Endothelial cell of umbilical vein (primary cell): Measurements from ENCODE around the gene YBX3. TPM values are rescaled to one million over a fixed set of nuclear protein-coding genes. Genes with fewer than 3 reads are reported as not detected.

Experiments
- BruUV-seq: library from RNA; stranded (reverse); fragments of 400-500 nt; replicated peaks from 2 replicates; lab custom pipeline; 2021; lab: Mats Ljungman, UMichigan
- CTCF ChIA-PET: fragments of 300-600, 350-600 bp; sonication (Branson Sonifier 250); formaldehyde crosslinking; loops from one replicate; lab custom pipeline; 2021; ENCODE audit warnings: antibody characterized with exemption, inconsistent platforms; lab: Charles Lee
- POLR2A ChIA-PET: fragments of 300-600, 350-600 bp; sonication (Branson Sonifier 250); formaldehyde crosslinking; loops from one replicate; lab custom pipeline; 2021; ENCODE audit warnings: antibody characterized with exemption, inconsistent platforms; lab: Charles Lee
- DNase-seq: peaks from one replicate; pipeline ENCODE4 v3.0.0-alpha.2; 2011; ENCODE audit warnings: low read depth, low spot score
- FAIRE-seq: peaks from 2 replicates; lab custom pipeline; 2011; peaks lifted over from hg19 to GRCh38; lab: Jason Lieb, UNC
- H2AFZ ChIP-seq: 2 replicates; pipeline ENCODE4 v1.6.0; 2012; ENCODE audit warnings: low read depth, low read length, control low read depth, inconsistent platforms
- H3K27ac ChIP-seq: 2 replicates; pipeline ENCODE4 v1.5.1; 2011; ENCODE audit warnings: low read depth, mild to moderate bottlenecking, control low read depth, low read length, moderate library complexity; ENCODE audit not compliant: insufficient read depth
- H3K27me3 ChIP-seq, 2 experiments: 2 replicates each; pipeline versions ENCODE4 v1.6.0 to v1.6.1; 2011; ENCODE audit warnings: low read length in 2 of 2, mixed read lengths in 1 of 2; ENCODE audit not compliant: control insufficient read depth in 2 of 2, insufficient read depth in 2 of 2
- H3K36me3 ChIP-seq, 2 experiments: 2 replicates in 1 of 2; 3 replicates in 1 of 2; pipeline ENCODE4 v1.5.1; 2011; ENCODE audit warnings: low read length in 2 of 2, mild to moderate bottlenecking in 1 of 2, moderate library complexity in 1 of 2; ENCODE audit not compliant: control insufficient read depth in 2 of 2, insufficient read depth in 2 of 2; ENCODE audit errors: extremely low read depth in 1 of 2
- H3K4me1 ChIP-seq: 3 replicates; pipeline ENCODE4 v1.5.1; 2011; ENCODE audit warnings: mild to moderate bottlenecking, low read length; ENCODE audit not compliant: control insufficient read depth, insufficient read depth; ENCODE audit errors: extremely low read depth
- H3K4me2 ChIP-seq: 2 replicates; pipeline ENCODE4 v1.6.1; 2011; ENCODE audit warnings: low read length, control low read depth, mixed read lengths; ENCODE audit not compliant: insufficient read depth
- H3K4me3 ChIP-seq, 3 experiments: fragments of 200-600 bp in 1 of 3; sonication (generic), shearing (Covaris generic) in 1 of 3; replicated peaks in 1 of 3; 2 replicates each; pipeline ENCODE4 v1.5.1; 2011 to 2016; ENCODE audit warnings: control low read depth in 3 of 3, low read length in 3 of 3, mild to moderate bottlenecking in 2 of 3, inconsistent platforms in 1 of 3, low read depth in 1 of 3, moderate library complexity in 1 of 3; ENCODE audit not compliant: insufficient read depth in 1 of 3
- H3K79me2 ChIP-seq: 2 replicates; pipeline ENCODE4 v1.6.0; 2012; ENCODE audit warnings: low read length, inconsistent platforms; ENCODE audit not compliant: control insufficient read depth, insufficient read depth
- H3K9ac ChIP-seq: replicated peaks from 2 replicates; pipeline ENCODE3; 2011; ENCODE audit warnings: low read length, control low read depth; ENCODE audit not compliant: insufficient read depth; ENCODE audit errors: extremely low read depth
- H3K9me1 ChIP-seq: replicated peaks from 3 replicates; pipeline ENCODE4 v1.6.0; 2011; ENCODE audit warnings: mild to moderate bottlenecking, low read length; ENCODE audit not compliant: control insufficient read depth, insufficient read depth; ENCODE audit errors: extremely low read depth
- H3K9me3 ChIP-seq: replicated peaks from 2 replicates; pipeline ENCODE4 v1.5.1; 2012; ENCODE audit warnings: low read length, inconsistent platforms; ENCODE audit not compliant: control insufficient read depth, insufficient read depth
- H4K20me1 ChIP-seq: replicated peaks from 2 replicates; pipeline ENCODE3; 2011; ENCODE audit warnings: mild to moderate bottlenecking, low read length; ENCODE audit not compliant: control insufficient read depth, insufficient read depth; ENCODE audit errors: extremely low read depth
- CTCF ChIP-seq, 2 donors: IDR thresholded peaks; 1 replicate in 1 of 2; 2 replicates in 1 of 2; pipeline ENCODE4 v1.5.1; 2011; ENCODE audit warnings: low read length in 2 of 2, mild to moderate bottlenecking in 2 of 2, moderate library complexity in 2 of 2, control low read depth in 1 of 2, inconsistent platforms in 1 of 2, low read depth in 1 of 2; ENCODE audit not compliant: insufficient read depth in 1 of 2; ENCODE audit errors: extremely low read depth in 1 of 2
- EZH2 ChIP-seq: IDR thresholded peaks from 2 replicates; pipeline ENCODE4 v1.6.1; 2012; ENCODE audit warnings: borderline replicate concordance, low read depth, mild to moderate bottlenecking, moderate library complexity, low read length, inconsistent platforms; ENCODE audit not compliant: severe bottlenecking
- FOS ChIP-seq: IDR thresholded peaks from 2 replicates; pipeline ENCODE4 v1.6.1; 2011; ENCODE audit warnings: mild to moderate bottlenecking, low read length, moderate library complexity, borderline replicate concordance; ENCODE audit not compliant: insufficient read depth
- GATA2 ChIP-seq: IDR thresholded peaks from 2 replicates; pipeline ENCODE4 v1.7.0; 2011; ENCODE audit warnings: low read depth, mild to moderate bottlenecking, moderate library complexity, mixed read lengths, low read length; ENCODE audit not compliant: insufficient read length, insufficient read depth
- JUN ChIP-seq: IDR thresholded peaks from 2 replicates; pipeline ENCODE4 v1.6.1; 2011; ENCODE audit warnings: borderline replicate concordance, low read depth; ENCODE audit not compliant: insufficient read length, insufficient read depth
- MAX ChIP-seq: IDR thresholded peaks from 2 replicates; pipeline ENCODE4 v1.6.1; 2011; ENCODE audit not compliant: insufficient read depth, insufficient read length
- MYC ChIP-seq: IDR thresholded peaks from one replicate; pipeline ENCODE4 v1.6.1; 2011; ENCODE audit warnings: mild to moderate bottlenecking, low read depth, low read length
- POLR2A ChIP-seq: IDR thresholded peaks from 2 replicates; pipeline ENCODE4 v1.6.1; 2012; ENCODE audit warnings: low read depth, mild to moderate bottlenecking, control low read depth, low read length
- POLR2AphosphoS5 ChIP-seq: IDR thresholded peaks from 2 replicates; pipeline ENCODE4 v1.6.1; 2012; ENCODE audit warnings: low read depth, mild to moderate bottlenecking, control low read depth, low read length, moderate library complexity; ENCODE audit not compliant: insufficient read depth
- dilution Hi-C: fragments of 300-500 bp; cut with MboI; formaldehyde crosslinking; loops from one replicate; pipeline ENCODE4 v1.15.0; 2019; ENCODE audit warnings: low sequenced_read_pairs; ENCODE audit not compliant: extremely low pct_ligation_motif_present
- intact Hi-C: fragments of 100-400 bp; cut with micrococcal nuclease; formaldehyde crosslinking; loops from one replicate; pipeline ENCODE4 v1.10.0; 2022
- polyA plus RNA-seq, 4 experiments: library from polyadenylated mRNA; depleted of rRNA in 3 of 4; stranded (reverse) in 3 of 4; unstranded in 1 of 4; fragments of >200 nt; gene quantifications; 2 replicates each; pipeline versions ENCODE4 v1.2.1 to v1.2.3, GENCODE V29; 2011 to 2012; ENCODE audit warnings: missing spikeins in 1 of 4
- total RNA-seq: library from RNA; stranded (reverse); gene quantifications from 2 replicates; pipeline ENCODE4 v1.2.3, GENCODE V29; 2021

Gene YBX3
- total and polyA plus RNA-seq, 2 donors (not counting 3 experiments of a cell fraction or from before 2014, with no cell fraction given), result 137 to 441 TPM

- TF ChIP-seq MYC (no peak), CTCF (IDR thresholded peaks at IDR 0.05; ENCODE audit: extremely low read depth in 1 of 2, insufficient read depth in 1 of 2, low read depth in 1 of 2, low read length in 2 of 2) (no peak), GATA2 (no peak), POLR2AphosphoS5 (no peak), JUN (no peak), FOS (no peak), EZH2 (no peak), MAX (no peak), POLR2A (no peak)
- BruUV-seq, result no TSS peak
- H3K9me1 ChIP-seq, result no peaks in the 10 kb centered on the region
- POLR2A ChIA-PET, result no interaction called here
- DNase-seq (no peak), FAIRE-seq (no peak)
- no peaks in the 10 kb centered on the region for H3K36me3 ChIP-seq
- dilution Hi-C loops, result no loop called here
- intact Hi-C loops, result no loop called here
- H3K4me3 ChIP-seq, result no peak overlapping the region
- CTCF ChIA-PET, result no interaction called here
- H2AFZ ChIP-seq, result no peak overlapping the region
- H3K79me2 ChIP-seq, result no peaks in the 10 kb centered on the region
- H4K20me1 ChIP-seq, result no peaks in the 10 kb centered on the region
- H3K9ac ChIP-seq, result no peak overlapping the region
- peaks cover 0 to 3% of the 10 kb centered on the region in 2 experiments for H3K27me3 ChIP-seq
- H3K9me3 ChIP-seq, result no peaks in the 10 kb centered on the region
- H3K4me1 ChIP-seq, result no peaks in the 10 kb centered on the region
- no peak overlapping the region for H3K27ac ChIP-seq
- H3K4me2 ChIP-seq, result no peak overlapping the region
These were observed 17.1 kb upstream of the YBX3 start for GRCh38 chr12:10740182-10740581.
